PC-9 (cell line): ENCODE measurements around the gene ZSWIM8. TPM values are rescaled to one million over a fixed set of nuclear protein-coding genes. Genes with fewer than 3 reads are reported as not detected.

Experiments used
- BruUV-seq: library from RNA; stranded (reverse); fragments of 400-500 nt; replicated peaks from 2 replicates; lab custom pipeline; 2021; lab: Mats Ljungman, UMichigan
- CTCF ChIA-PET: fragments of 300-600 bp; sonication (Branson Sonifier 250); formaldehyde crosslinking; loops from one replicate; lab custom pipeline; 2022; ENCODE audit warnings: antibody characterized with exemption; lab: Charles Lee
- POLR2A ChIA-PET: fragments of 300-600 bp; sonication (Branson Sonifier 250); formaldehyde crosslinking; loops from one replicate; lab custom pipeline; 2022; ENCODE audit warnings: antibody characterized with exemption; ENCODE audit not compliant: unreplicated experiment; lab: Charles Lee
- DNase-seq, 2 experiments: peaks; one replicate each; pipeline versions ENCODE4 v3.0.0 to v3.0.0-alpha.2; 2015 to 2022; ENCODE audit warnings: mixed read lengths in 1 of 2
- H2AFZ ChIP-seq: fragments of 200-600 bp; sonication (generic); 2 replicates; pipeline ENCODE4 v1.8.1; 2017; ENCODE audit warnings: antibody characterized with exemption
- H3F3A ChIP-seq: fragments of 200-600 bp; sonication (generic); 2 replicates; pipeline ENCODE4 v1.8.1; 2017; ENCODE audit warnings: antibody characterized with exemption, mild to moderate bottlenecking, low read depth; ENCODE audit not compliant: insufficient read depth
- H3K27ac ChIP-seq: fragments of 200-600 bp; sonication (generic); 2 replicates; pipeline ENCODE4 v1.6.1; 2016; ENCODE audit warnings: mixed run types
- H3K27me3 ChIP-seq: fragments of 200-600 bp; sonication (generic); 2 replicates; pipeline ENCODE4 v1.6.1; 2016; ENCODE audit warnings: low read depth, mixed run types; ENCODE audit not compliant: insufficient read depth
- H3K36me3 ChIP-seq: fragments of 200-600 bp; sonication (generic); 2 replicates; pipeline ENCODE4 v1.6.1; 2016; ENCODE audit warnings: low read depth, mixed run types
- H3K4me1 ChIP-seq: fragments of 200-600 bp; sonication (generic); replicated peaks from 2 replicates; pipeline ENCODE4 v1.6.1; 2016; ENCODE audit warnings: mixed run types; ENCODE audit not compliant: insufficient read depth
- H3K4me2 ChIP-seq: fragments of 200-600 bp; sonication (generic); 2 replicates; pipeline ENCODE4 v1.6.1; 2017; ENCODE audit warnings: mixed run types
- H3K4me3 ChIP-seq: fragments of 200-600 bp; sonication (generic); 2 replicates; pipeline ENCODE4 v1.6.1; 2016; ENCODE audit warnings: mixed run types
- H3K79me2 ChIP-seq: fragments of 200-600 bp; sonication (generic); 2 replicates; pipeline ENCODE4 v1.6.1; 2017; ENCODE audit warnings: low read depth, mixed run types
- H3K9me2 ChIP-seq: fragments of 200-600 bp; sonication (generic); 2 replicates; pipeline ENCODE4 v1.8.1; 2017; ENCODE audit warnings: mild to moderate bottlenecking; ENCODE audit not compliant: insufficient read depth
- H3K9me3 ChIP-seq: fragments of 200-600 bp; sonication (generic); 2 replicates; pipeline ENCODE4 v1.8.1; 2016; ENCODE audit warnings: low read depth; ENCODE audit not compliant: insufficient read depth
- H4K20me1 ChIP-seq: fragments of 200-600 bp; sonication (generic); 2 replicates; pipeline ENCODE4 v1.8.1; 2017; ENCODE audit not compliant: insufficient read depth
- EZH2 ChIP-seq: fragments of 200-600 bp; sonication (generic); IDR thresholded peaks from 2 replicates; pipeline ENCODE4 v1.8.0; 2017; ENCODE audit warnings: antibody characterized with exemption, low read depth
- intact Hi-C: fragments of 100-400 bp; cut with micrococcal nuclease; formaldehyde crosslinking; loops from one replicate; pipeline ENCODE4 v1.10.0; 2022; ENCODE audit not compliant: unreplicated experiment
- total RNA-seq: library from RNA; stranded (reverse); gene quantifications from 2 replicates; pipeline ENCODE4 v1.2.3, GENCODE V29; 2021
- TF ChIP-seq, protein P1 (sequence below): fragments of 200-600 bp; sonication (generic); conservative IDR thresholded peaks from 2 replicates; pipeline ENCODE4 v1.6.1; 2017; ENCODE audit warnings: mixed run types, antibody characterized with exemption, mild to moderate bottlenecking, moderate library complexity

Gene ZSWIM8
- total RNA-seq, 1 experiment from 2014 or later, result 49.2 TPM

DNA sequence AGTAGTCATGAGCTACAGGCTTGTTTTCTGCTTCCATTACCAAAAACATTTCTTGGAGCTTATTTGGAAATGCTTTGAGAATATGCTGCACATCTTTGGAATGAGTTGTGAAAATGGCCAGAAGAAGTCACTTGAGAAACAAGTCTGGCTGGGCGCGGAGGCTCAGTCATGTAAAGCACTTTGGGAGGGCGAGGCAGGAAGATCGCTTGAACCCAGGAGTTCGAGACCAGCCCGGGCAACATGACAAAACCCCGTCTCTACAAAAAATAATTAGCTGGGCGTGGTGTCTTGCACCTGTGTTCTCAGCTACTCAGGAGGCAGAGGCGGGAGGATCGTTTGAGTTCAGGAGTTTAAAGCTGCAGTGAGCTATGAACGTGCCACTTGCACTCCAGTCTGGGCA, 4.4 kb upstream of the ZSWIM8 start:
- Histone ChIP-seq H3F3A (peaks cover 41% of the 10 kb centered on the region), H3K9me3 (no peaks in the 10 kb centered on the region), H3K4me1 (peaks cover 26% of the 10 kb centered on the region), H2AFZ (peak overlapping the region; percentile 90; the same call in 1 of the 2 replicates), H3K79me2 (peaks cover 54% of the 10 kb centered on the region), H3K9me2 (no peaks in the 10 kb centered on the region), H3K27me3 (no peaks in the 10 kb centered on the region), H3K36me3 (no peaks in the 10 kb centered on the region), H3K4me2 (peak overlapping the region; percentile 96), H4K20me1 (0 out of 2 replicates have a peak, but pooled peaks cover 4% of the 10 kb centered on the region), H3K4me3 (peak overlapping the region; percentile 74), H3K27ac (no peak overlapping the region)
- CTCF ChIA-PET, result no interaction called here
- TF ChIP-seq EZH2, result no peak
- TF ChIP-seq, protein P1, sequence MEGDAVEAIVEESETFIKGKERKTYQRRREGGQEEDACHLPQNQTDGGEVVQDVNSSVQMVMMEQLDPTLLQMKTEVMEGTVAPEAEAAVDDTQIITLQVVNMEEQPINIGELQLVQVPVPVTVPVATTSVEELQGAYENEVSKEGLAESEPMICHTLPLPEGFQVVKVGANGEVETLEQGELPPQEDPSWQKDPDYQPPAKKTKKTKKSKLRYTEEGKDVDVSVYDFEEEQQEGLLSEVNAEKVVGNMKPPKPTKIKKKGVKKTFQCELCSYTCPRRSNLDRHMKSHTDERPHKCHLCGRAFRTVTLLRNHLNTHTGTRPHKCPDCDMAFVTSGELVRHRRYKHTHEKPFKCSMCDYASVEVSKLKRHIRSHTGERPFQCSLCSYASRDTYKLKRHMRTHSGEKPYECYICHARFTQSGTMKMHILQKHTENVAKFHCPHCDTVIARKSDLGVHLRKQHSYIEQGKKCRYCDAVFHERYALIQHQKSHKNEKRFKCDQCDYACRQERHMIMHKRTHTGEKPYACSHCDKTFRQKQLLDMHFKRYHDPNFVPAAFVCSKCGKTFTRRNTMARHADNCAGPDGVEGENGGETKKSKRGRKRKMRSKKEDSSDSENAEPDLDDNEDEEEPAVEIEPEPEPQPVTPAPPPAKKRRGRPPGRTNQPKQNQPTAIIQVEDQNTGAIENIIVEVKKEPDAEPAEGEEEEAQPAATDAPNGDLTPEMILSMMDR, result no peak
- intact Hi-C loops, result no loop called here
- BruUV-seq, result TSS peak; percentile 56
- POLR2A ChIA-PET, result interaction anchor here (0.6 to 0.7 kb wide), 2 partner anchors 13 to 1954 kb away, joined by 5 to 7 read pairs; no protein-coding TSS in a partner anchor
- DNase-seq, result no peak

DNA sequence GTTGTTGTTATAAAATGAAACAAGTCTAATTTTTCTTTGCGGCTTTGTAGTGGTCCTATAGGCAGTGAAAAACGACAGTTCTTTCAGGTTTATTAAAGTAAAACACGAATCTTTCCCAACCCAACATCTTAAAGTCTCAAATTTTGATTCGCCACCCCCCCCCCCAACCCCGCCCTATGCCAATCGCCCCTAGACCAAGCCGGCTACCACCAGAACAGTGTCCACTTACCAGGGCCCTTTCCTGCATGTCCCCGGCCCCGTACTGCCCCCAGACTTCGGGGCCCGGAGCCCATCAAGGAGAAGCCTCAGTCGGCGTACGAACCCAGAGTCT, 3.9 kb upstream of the ZSWIM8 start:
- peaks cover 28% of the 10 kb centered on the region for H3K4me1 ChIP-seq
- peak overlapping the region; percentile 74 for H3K4me3 ChIP-seq
- no peaks in the 10 kb centered on the region for H3K36me3 ChIP-seq
- ChIA-PET CTCF (no interaction called here), POLR2A (interaction anchor here (0.6 to 0.7 kb wide), 3 partner anchors 13 to 1955 kb away, joined by 5 to 7 read pairs (median 6); no protein-coding TSS in a partner anchor)
- 0 out of 2 replicates have a peak, but pooled peaks cover 9% of the 10 kb centered on the region for H4K20me1 ChIP-seq
- no peaks in the 10 kb centered on the region for H3K9me3 ChIP-seq
- H2AFZ ChIP-seq, result peak overlapping the region; percentile 90
- intact Hi-C loops, result no loop called here
- TF ChIP-seq EZH2, result no peak
- TF ChIP-seq, protein P1, result no peak
- peak overlapping the region; percentile 32; the same call in 1 of the 2 replicates for H3K27ac ChIP-seq
- H3K27me3 ChIP-seq, result no peaks in the 10 kb centered on the region
- peaks cover 42% of the 10 kb centered on the region for H3F3A ChIP-seq
- H3K79me2 ChIP-seq, result peaks cover 59% of the 10 kb centered on the region
- peak overlapping the region; percentile 96 for H3K4me2 ChIP-seq
- H3K9me2 ChIP-seq, result no peaks in the 10 kb centered on the region
- no TSS peak for BruUV-seq
- no peak for DNase-seq

DNA sequence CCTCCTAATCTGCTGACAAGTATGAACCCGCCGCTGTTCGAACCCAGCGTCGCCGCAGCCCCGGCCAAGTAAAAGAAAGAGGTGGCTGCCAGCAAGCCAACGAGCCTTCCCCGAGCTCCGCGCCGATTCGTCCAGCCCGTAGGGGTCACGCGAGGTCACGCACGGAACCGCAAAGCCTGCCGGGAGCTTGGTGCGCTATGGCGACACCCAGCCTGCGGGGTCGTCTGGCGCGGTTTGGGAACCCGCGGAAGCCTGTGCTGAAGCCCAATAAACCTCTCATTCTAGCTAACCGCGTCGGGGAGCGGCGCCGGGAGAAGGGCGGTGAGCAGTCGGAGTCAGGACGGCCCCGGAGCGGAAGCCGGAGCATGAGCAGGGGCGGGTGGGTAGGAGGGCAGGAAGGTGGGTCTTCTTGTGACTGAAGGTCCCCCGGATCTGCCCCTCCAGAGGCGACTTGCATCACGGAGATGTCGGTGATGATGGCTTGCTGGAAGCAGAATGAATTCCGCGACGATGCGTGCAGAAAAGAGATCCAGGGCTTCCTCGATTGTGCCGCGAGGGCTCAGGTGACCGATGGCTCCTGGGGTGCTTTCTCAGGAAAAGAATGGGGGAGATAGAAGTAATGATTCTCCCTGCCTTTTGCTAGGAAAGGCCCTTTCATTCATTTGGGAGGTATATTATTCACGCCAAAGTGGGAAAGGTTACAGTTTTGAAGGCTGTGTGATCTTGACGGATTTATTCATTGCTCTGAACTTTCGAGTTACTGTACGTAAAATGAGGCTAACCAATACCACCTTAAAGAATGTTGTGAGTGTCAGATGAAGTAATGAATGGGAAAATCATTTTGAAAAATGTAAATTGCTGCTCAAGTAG, 3.3 kb upstream of the ZSWIM8 start, which contains the start of gene CHCHD1:
TSS of gene CHCHD1 (plus strand) at position 170 of the 870 bp plus-strand sequence. CDS start at position 198, 28 bp downstream.
- Histone ChIP-seq H3K4me2 (peak within 1 kb of the TSS; percentile 96), H3K9me3 (no peaks in the 10 kb centered on the region), H4K20me1 (peaks cover 11% of the 10 kb centered on the region; the same call in 1 of the 2 replicates), H3F3A (peaks cover 42% of the 10 kb centered on the region), H3K9me2 (no peaks in the 10 kb centered on the region), H3K79me2 (peaks cover 65% of the 10 kb centered on the region), H3K27me3 (no peaks in the 10 kb centered on the region), H3K4me1 (peaks cover 34% of the 10 kb centered on the region), H2AFZ (peak within 1 kb of the TSS; percentile 90), H3K4me3 (peak within 1 kb of the TSS; percentile 74), H3K27ac (peak within 1 kb of the TSS; percentile 32), H3K36me3 (no peaks in the 10 kb centered on the region)
- no TSS peak for BruUV-seq
- ChIA-PET CTCF (no interaction called here), POLR2A (interaction anchor here (0.5 to 0.6 kb wide), 3 partner anchors 10 to 286 kb away, joined by 3 to 6 read pairs (median 4); partner anchors contain the start of gene SEC24C)
- DNase-seq, result peak; percentile 84 to 90
- intact Hi-C loops, result no loop called here
- TF ChIP-seq, protein P1, result no peak
- no peak for TF ChIP-seq EZH2
